Stimulated activated CD8-positive, alpha-beta memory T cell treated with anti-CD3 and anti-CD28 coated beads, Interleukin-7, amount 100 ng/mL, for 24 hours (primary cell): ENCODE measurements around the gene HSD17B8.
A peak's percentile ranks its signal among the peaks of the same experiment; 100 is the strongest.

Source experiments
- DNase-seq: peaks from one replicate; pipeline ENCODE4 v3.0.0-alpha.2; 2020; ENCODE audit warnings: low read depth

Gene HSD17B8

DNA sequence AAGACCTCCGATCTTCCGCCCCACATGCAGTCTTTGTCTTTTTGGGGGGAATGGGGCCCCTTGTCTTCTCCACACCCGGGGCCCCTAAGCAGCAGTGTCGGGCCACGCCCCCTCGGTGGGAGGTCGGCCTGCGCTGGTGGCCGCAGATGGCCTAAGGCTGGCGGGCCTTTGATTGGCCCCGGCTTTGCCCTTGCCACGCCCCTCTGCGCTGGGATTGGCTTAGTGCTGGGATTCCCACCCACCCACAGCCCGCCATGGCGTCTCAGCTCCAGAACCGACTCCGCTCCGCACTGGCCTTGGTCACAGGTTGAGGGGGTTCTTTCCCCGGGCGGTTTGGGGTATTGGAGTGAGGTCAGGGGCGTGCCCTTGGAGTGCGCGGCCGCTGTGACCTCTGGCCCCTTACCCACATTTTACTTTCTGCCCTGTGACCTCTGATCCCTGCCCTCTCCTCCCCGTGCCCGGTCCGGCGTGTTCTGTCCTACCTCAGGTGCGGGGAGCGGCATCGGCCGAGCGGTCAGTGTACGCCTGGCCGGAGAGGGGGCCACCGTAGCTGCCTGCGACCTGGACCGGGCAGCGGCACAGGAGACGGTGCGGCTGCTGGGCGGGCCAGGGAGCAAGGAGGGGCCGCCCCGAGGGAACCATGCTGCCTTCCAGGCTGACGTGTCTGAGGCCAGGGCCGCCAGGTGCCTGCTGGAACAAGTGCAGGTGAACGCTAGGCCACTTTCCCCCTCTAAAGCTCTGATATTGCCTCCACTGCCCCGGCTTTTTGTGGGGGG lies at the start of gene HSD17B8:
TSS of gene HSD17B8 (plus strand) at position 241 of the 776 bp plus-strand sequence. CDS start at position 255, 14 bp downstream.
- peak; percentile 90 for DNase-seq

DNA sequence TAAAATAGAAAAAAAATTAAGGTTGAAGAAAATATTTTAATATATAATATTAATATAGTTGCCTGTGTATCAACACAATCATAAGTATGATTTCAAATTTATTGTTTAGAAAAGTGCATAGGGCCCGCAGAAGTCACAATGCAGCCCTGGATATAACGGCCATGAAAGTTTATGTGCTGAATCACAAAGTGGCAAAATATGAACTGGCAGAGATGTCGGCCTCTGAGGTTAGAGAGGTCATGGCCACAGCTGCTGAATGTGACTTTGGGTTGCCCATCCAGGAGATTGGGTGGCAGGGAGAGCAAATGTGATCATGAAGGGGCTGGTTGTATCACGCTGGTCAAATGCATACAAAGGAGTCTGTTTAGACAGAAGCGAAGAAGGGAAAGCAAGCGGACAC lies 47.9 kb upstream of the HSD17B8 start:
- DNase-seq = no peak

- DNase-seq = no peak
Measured at GRCh38 chr6:33156964-33157363, 47.5 kb upstream of the HSD17B8 start.

DNA sequence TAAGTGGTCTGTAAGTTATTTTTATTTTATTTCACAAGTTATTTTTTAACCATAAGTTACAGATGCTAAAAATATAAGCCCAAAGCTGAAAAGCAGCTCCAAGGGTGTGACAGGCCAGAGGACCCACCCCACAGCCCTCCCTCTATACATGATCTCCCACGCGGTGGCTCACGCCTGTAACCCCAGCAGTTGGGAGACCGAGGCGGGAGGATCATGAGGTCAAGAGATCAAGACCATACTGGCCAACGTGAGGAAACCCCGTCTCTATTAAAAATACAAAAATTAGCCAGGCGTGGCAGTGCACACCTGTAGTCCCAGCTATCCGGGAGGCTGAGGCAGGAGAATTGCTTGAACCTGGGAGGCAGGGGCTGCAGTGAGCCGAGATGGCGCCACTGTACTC lies 44.4 kb upstream of the HSD17B8 start:
- DNase-seq = no peak

GRCh38 chr6:33160728-33161344 lies 43.6 kb upstream of the HSD17B8 start:
- DNase-seq = no peak

DNA sequence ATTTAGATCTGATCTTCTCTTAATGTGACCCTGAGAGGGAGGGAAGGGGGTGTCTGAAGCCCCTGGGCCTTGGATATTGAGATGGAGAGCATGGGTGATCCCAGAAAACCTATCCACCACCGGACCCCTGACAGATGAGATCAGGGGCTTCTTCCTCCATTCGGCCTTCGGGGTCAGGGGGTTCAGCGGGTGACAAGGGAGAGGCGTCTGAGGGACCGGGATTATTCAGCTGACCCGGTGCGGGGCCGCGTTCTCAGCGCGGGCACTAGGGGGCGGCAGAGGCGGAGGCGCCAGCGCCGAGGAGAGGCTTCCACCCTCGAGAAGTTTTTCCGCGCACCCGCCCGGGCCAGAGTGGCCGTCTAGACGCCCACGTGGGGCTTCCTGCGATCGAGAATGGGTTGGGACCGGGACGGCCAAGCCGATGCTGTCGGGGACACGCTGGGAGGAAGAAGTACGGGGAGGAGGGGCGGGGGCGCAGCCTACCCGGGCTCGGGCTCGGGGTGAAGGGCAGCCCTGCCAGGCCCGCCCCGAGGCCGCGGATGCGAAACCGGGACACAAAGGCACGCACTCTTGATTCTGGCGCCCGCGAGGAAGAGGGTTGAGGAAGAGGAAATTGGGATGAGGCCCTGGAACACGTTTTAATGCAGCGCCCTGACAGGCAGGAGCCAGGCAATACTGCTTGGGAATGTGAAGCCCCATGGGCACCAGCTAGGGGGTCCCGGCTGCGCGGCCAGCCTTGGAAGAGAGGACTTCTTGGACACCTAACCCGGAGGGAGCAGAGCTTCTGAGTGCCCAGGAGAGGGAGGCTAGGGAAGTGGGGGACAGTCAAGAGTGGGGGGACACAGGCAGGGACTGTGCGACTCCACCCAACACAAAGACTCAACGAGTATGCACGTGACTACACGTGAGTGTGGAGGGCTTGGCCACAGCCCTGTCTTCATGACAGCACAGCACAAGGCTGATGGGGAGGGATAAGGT lies 42.8 kb upstream of the HSD17B8 start:
- peak; percentile 68 for DNase-seq

DNA sequence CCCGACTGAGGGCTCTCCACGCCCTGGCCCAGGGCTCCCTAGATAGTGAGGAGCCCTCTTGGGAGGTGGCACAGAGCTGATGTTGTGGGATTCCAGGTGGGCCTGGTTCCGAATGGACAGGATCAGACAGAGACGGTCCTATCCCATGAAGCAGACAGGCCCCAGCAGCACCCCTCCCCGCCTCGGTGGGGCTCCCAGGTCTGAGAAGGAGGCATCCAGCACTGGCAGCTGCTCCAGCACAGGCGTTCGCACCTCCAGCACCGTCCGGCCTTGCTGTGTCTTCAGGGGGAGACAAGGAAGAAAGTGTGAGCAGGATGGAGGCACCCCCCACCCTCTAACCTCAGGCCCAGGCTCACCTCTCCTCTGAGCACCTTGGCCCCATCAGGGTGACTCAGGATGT lies 40.9 kb upstream of the HSD17B8 start:
- no peak for DNase-seq

- no peak for DNase-seq
Measured at GRCh38 chr6:33164176-33164575, 40.3 kb upstream of the HSD17B8 start.

GRCh38 chr6:33164665-33165373 lies 39.6 kb upstream of the HSD17B8 start:
- DNase-seq = no peak

DNA sequence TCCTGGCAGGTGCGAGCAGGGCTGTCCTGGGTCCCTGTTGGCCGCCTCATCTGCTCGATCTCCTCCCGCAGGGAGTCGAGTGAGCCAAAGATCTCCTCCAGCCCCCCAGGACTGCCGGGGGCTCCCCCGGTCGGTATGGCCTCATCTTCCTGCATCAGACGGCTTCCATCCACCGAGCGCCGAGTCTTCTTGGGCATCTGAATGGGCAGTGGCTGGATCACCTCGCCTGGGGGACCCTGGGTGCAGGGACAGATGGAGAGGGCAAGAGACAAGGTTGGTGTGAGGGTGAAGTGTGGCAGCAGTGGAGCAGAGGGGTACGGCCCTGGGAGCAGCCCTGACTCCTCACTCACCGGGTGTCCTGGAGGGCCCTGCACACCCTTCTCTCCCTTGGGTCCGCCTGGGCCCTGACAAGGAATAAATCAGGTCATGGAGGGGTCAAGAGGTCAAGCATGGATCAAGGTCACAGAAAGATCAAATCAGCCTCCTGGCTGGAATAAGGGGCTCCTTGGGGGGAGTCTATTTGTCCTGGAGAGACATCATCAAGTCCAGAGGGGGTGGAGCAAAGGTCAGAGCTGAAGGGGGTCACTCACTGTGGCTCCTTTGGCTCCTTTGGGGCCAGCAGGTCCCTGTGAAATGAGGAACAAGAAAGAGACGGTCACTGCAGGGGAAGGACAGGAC lies 38.7 kb upstream of the HSD17B8 start:
- no peak for DNase-seq

GRCh38 chr6:33166363-33166762 lies 38.1 kb upstream of the HSD17B8 start:
- no peak for DNase-seq

- DNase-seq = no peak
Measured at GRCh38 chr6:33166811-33167210, 37.6 kb upstream of the HSD17B8 start.

- DNase-seq = no peak
Measured at GRCh38 chr6:33167374-33168283, 36.8 kb upstream of the HSD17B8 start.

- DNase-seq = no peak
Measured at GRCh38 chr6:33168284-33168601, 36.2 kb upstream of the HSD17B8 start.

DNA sequence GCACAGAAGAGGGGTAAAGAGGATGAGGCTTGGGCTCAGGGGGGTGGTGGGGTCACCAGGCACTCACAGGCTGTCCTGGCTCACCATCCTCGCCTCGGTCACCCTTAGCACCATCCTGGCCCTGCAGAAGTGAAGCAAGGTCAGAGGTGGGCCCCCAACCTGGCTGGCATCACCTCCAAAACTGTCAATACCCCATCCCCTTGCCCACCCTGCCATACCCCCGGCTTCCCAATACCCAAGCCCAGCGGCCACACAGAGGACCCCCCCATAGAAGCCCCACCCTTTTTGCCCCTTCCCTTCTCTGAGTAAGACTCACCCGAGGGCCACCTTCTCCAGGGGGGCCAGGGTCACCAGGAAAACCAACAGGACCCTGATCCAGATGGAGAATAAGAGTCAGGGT lies 35.8 kb upstream of the HSD17B8 start:
- DNase-seq = no peak

DNA sequence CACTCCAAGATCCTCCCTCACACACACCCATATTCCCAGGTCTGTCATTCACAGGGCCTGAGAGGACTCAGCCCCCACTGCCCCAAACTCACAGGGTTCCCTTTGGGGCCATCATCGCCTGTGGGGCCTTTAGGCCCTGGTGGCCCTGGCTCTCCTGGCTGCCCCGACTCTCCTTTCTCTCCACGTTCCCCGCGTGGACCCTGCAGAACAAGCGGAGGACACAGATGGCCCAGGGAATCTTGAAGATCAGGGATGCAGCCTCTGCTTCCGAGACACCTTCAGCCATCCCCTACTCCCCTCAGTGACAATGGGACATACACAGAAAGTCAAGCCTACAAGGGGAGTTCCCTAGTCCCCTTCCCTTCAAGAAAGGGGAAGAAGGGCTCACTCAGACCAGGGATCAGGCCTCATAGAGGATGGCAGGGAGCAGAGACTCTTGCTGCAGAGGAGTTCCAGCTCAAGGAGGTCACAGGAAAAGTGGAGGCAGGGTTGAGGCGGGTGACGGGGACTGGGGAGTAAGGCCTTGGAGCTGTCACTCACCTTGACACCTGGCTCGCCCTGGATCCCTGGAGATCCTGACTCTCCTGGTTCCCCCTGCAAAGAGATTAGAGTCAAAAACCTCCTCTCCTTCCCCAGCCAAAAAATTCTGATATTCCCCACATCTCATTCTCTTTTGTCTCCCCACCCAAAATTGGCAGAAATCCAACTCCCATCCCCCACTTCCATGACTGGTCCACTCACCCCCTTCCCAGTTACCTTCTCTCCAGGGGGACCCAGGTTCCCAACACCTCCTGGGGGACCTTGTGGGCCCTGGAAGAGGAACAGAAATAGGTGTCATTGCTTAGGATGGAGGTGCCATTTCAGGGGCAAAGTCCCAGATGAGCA lies 34.9 kb upstream of the HSD17B8 start:
- DNase-seq = no peak

DNA sequence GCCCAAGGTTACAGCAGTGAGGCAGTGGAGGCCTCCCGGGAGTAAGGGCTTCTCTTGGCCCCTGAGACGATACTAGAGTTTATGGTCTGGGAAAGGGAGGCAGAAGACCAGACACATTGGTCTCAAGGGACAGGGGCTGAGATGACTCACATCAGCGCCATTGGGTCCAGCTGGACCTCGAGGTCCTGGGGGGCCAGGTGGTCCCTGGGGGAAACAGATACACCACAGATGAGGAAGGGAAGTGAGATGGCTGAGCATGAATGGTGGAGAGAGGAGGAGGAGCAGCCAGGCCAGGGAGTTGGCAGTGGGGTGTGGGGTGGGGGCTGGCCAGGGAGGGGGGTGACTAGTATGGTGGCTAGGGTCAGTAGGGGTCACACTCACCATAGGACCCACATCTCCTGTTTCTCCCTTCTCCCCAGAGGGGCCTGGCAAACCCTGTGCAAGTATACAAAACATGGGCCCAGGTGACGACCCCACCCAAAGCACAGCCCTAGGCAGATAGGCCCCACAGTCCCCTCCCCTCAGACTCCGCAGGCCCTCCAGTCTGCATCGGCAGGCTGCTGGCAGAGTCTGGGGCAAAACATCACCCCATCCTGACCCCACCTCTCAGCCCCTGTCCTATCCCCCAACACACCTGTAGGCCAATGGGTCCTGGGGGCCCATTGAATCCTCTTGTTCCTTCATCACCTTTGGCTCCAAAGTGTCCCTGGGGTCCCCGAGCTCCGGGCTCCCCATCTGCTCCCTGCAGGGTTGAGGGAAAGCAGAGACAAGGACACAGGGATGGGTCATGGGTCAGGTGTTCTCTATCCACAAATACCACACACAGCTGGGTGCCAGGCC lies 34.1 kb upstream of the HSD17B8 start:
- no peak for DNase-seq
